NCI-H2081 (cell line): ENCODE data around the gene HDAC1.
"Not testable (repeated sequence)": the region's sequence is repeated elsewhere in the genome, so short reads cannot be mapped to it uniquely, and the experiment has no call there.

Source experiments
- DNase-seq, 2 experiments: peaks; one replicate each; lab custom pipeline; 2025; lab: John Stamatoyannopoulos, UW

The HDAC1 gene

GRCh38 chr1:32291708-32292538, at the start of gene HDAC1:
TSS of gene HDAC1 (plus strand) at chr1:32292083. CDS start at chr1:32292170, 87 bp downstream.
- peak; percentile 98 for DNase-seq

- DNase-seq, result no peak
Measured at GRCh38 chr1:32242341-32242851, 49.5 kb upstream of the HDAC1 start.

DNA sequence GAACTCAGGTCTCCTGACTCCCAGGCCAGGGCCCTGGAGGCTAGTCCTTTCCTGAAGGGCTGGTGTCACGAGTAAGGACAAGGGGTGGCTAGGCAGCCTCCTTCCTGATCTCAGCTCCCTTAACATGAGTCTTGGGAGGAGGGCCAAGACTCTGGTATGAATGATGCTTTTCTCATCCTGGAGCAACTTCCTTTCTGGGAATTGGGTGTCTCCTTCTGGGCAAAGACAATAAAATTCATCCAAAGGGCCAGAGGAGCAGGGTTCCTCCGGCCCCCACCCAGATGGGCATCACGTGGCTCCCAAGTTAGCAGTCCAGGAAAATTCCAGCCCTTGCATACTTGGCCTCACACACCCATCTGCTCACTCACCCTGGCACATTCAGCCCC, 45.0 kb upstream of the HDAC1 start, which contains the start of gene FAM167B:
Gene FAM167B (plus strand): TSS at position 335 of the 386 bp plus-strand sequence. CDS start 200 bp downstream, outside the sequence.
- no peak for DNase-seq

DNA sequence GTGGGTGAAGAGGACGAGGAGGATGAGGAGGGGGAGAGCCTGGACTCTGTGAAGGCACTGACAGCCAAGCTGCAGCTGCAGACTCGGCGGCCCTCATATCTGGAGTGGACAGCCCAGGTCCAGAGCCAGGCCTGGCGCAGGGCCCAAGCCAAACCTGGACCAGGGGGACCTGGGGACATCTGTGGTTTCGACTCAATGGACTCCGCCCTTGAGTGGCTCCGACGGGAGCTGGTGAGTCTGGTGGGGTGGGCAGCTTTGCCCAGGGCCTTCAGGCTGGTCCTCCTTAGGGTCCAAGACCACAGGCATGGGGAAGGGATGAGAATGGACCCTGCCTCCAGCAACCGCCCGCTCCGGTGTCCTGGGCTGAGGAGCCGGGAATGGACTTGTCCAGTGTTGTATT, 44.4 kb upstream of the HDAC1 start:
- no peak for DNase-seq

DNA sequence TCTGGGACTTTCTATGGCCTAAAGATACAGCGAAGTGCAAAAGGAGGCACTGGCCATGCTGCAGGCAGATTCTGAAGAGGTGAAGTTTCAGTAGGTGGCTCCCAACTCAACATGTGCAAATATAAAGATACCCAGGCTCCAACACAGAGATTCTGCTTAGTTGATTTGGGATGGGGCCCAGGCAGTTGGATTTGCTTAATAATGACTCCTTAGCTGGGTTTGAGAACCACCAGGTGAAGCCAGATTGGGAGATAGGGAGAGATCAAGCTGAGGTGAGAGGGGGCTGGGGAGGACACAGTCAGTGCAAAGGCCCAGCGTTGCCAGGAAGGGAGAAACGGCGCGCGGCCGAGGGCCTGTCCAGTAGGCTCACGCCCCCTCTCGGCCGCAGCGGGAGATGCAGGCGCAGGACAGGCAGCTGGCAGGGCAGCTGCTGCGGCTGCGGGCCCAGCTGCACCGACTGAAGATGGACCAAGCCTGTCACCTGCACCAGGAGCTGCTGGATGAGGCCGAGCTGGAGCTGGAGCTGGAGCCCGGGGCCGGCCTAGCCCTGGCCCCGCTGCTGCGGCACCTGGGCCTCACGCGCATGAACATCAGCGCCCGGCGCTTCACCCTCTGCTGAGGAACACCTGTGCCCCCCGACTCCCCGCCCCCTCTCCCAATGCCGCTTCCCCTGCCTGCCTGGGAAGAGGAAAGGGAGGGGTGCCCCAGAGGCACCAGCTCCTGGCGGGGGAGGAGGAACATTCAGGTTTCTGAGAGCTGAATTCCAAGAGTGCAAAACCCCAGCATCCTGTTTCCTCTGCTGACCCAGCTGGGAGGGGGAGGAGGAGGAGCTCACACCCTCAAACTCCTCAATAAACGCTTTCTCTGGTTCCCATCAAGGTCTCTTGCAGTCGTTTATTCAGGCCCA, 43.6 kb upstream of the HDAC1 start:
- DNase-seq, result peak; percentile 87 to 90

DNA sequence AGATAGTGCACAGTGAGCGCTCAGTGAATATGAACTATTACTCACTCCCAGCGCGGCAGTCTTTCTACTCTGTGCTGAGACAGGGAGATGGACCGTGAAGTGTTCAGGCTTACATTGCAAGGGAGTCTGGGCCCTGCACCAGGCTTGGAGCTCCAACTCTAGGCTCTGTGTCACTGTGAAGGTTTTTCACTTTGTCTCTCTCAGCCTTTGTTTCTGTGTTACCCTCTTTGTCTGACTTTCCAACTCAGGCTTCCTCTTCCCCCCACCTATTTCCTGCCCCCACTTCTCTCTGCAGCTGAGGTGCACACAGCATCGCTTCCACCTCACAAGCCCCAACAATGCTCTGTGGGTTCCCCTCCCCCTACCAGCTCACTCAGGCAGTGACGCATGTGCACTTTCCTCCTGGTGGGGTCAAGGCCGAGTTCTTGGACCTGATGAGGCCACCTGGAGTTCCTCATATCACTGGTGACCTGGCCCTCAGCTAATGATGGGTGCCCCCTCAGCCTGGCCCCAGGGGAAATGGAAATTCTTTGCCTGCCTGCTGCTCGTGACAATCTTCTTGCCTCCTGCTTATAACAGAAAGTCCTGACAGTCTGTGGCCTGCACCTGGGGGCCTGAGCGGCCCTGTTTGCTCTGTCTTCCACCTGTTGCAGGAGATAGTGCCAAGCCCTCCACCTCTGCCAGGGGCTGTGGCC, 41.9 kb upstream of the HDAC1 start:
- DNase-seq, result no peak

DNA sequence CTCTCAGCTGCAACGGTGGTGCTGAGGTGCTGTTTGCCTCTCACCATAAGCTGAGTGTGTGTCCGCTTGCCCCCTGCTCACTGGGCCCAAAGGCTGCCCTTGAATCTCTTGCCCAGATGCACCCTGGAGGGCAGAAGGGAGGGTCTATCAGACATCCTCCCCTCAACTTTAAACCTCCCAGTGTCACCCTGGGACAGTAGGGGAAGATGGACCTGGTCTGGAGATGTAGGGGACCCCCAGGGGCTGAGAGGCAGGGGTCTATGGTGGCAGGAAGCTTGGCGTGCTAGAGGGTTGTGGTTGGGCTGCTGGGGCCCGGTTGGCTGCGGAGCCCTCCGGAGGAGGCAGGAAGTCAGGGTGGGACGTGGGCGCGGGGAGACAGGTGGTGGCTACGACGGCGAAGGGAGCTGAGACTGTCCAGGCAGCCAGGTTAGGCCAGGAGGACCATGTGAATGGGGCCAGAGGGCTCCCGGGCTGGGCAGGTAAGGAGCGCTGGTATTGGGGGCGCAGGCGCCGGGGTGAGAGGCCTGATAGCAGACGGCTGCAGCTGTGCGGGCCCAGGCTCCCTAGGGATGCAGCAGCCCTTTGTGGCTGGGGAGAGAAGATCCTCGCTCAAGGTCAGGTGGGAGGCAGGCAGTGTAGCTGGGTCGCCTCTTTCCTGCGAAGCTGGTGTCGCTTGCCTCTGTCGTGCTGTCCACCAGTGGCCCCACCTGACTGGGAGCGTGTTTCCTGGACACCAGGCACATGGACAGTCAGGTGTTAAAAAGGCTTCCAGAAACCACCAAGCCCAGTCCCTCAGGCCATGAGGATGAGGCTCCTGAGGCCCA, 40.8 kb upstream of the HDAC1 start, which contains the start of gene LCK:
Gene LCK (plus strand): TSS at position 373 of the 824 bp plus-strand sequence. CDS start 23,065 bp downstream, outside the sequence.
- no peak for DNase-seq

DNA sequence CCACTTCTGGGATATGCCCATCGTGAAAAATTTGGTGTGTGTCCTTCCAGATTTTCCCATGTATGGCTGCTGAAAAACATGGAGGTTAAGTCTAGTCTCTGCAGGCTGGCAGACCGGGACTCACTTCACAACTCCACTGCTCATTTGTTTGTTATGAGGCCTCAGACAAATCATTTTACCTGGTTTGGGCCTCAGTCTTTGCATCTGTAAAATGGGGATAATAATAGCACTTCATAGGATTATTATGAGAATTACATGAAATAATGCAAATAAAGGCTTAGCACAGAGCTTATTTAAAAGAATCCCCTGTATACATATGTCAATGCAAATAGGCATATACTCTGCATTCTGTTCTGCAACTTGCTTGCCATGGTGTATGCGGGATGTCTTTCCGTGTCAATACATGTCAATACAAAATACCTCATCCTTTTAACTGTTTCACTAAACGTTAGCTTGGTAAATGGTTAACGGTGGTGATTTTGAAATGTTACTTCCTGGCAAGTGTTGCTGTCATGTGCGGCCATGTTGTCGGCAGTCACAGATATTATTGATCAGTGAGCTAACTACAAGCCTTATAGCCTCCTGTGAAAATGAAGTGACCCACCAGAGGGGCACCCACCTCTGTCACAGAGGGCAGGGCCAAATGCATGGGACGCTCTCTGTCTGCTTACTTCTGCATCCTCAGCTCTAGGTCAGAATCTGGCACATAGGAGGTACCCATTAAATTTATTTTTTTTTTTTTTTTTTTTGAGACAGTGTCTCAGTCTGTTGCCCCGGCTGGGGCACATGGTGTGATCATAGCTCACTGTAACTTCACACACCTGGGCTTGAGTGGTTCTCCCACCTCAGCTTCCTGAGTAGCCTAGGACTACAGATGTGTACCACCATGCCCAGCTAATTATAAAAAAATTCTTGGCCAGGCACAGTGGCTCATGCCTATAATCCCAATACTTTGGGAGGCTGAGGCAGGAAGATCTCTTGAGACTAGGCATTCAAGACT, 36.5 kb upstream of the HDAC1 start:
- no peak for DNase-seq

DNA sequence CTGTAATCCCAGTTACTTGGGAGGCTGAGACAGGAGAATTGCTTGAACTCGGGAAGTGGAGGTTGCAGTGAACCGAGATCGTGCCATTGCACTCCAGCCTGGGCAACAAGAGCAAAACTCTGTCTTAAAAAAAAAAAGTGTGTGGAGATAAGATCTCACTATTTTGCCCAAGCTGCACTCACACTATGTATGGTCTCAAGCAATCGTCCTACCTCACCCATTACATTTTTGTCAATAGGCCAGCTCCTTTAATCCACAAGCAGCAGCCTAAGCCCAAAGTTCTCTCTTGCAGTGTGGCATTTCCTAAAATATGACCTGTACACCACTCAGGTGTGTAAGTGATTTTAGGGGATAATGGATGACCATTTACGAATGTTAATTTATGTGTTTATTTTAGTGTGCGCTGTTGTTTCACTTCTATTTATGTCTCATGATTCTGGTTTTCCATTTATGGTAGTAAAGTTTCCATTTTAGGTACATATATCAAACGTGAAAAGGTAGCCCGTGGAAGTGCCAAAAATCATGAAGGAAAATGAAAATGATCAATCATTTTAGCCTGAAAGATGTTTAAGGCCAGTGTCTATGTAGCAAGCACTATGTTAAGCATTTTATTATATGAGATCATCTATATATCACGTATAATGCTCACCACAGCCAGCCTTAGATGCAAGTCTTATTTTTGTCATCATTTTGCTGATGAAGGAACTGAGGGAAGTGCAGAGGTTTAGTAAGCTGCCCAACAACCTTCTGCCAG, 35.2 kb upstream of the HDAC1 start:
- DNase-seq, result no peak

DNA sequence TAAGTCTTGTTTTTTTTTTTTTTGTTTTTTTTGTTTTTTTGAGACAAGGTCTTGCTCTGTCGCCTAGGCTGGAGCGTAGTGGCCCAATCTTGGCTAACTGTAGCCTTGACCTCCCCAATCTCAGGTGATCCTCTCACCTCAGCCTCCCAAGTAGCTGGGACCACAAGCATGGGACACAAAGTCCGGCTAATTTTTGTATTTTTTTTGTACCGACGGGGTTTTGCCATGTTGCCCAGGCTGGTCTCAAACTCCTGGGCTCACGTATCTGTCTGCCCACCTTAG, 34.7 kb upstream of the HDAC1 start:
- no peak for DNase-seq

DNA sequence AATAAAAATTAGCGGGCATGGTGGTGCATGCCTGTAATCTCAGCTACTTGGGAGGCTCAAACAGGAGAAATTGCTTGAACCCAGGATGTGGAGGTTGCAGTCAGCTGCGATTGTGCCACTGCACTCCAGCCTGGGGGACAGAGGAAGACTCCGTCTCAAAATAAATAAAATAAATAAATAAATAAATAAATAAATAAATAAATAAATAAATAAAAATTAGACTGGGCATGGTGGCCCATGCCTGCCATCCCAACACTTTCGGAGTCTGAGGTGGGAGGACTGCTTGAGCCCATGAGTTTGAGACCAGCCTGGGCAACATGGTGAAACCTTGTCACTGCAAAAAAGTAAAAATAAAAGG, 28.7 kb upstream of the HDAC1 start:
- not testable (repeated sequence) for DNase-seq

- DNase-seq, result no peak
Measured at GRCh38 chr1:32263744-32264143, 28.1 kb upstream of the HDAC1 start.

DNA sequence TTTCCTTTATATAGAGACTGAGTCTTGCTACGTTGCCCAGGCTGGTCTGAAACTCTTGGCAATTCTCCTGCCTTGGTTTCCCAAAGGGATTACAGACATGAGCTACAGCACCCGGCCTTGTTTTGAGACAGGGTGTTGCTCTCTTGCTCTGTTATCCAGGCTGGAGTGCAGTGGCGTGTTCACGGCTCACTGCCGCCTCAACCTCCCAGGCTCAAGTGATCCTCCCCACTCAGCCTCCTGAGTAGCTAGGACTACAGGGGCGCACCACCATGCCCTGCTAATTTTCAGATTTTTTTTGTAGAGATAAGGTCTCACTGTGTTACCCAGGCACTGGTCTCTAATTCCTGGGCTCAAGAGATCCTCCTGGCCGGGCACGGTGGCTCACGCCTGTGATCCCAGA, 26.0 kb upstream of the HDAC1 start:
- DNase-seq, result no peak

DNA sequence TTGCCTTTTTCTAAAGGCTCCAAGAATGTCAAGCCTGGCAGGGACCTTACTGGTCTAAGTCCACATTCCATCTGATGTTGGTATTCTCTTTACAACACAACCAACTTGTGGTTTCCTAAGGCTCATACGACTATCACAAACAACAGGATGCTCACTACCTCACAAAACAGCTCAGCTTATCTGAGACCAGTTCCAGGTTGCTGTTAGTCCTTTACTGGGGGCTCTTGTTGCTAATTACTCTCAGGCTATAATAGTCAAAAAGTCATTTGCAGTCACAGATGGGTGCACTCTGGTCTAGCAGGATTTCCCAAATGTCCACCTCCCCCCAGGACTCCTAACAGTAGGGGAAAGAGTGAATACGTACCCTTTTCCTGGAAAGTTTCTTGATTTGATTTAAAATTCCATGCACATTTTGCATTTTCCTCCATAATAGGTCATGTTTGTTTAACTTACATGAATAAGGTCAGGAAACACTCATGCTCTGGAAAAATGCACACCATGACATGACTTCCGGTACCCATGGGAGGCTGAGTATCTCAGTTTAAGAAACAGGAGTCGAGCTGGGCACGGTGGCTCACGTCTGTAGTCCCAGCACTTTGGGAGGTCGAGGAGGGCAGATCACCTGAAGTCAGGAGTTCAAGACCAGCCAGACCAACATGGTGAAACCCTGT, 24.8 kb upstream of the HDAC1 start:
- DNase-seq, result no peak

DNA sequence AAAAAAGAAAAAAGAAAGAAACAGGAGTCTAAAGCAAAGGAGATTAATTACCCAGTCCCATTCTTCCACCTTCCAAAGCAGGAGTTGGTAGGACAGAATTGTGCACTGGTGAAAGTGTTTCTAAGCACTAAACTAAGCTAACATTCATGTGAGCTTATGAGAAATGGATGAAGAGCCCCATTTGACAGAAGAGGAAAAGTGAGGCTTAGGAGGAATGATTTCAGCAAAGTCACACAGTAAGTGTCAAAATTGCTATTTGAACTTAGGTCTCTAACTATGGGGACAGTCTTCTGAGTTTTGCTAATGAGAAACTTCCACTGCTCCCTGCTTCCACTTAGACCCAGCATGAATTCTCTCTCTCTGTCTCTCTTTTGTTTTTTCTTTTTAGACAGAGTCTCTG, 22.1 kb upstream of the HDAC1 start:
- no peak for DNase-seq

GRCh38 chr1:32272557-32273390, 19.1 kb upstream of the HDAC1 start:
- no peak for DNase-seq

DNA sequence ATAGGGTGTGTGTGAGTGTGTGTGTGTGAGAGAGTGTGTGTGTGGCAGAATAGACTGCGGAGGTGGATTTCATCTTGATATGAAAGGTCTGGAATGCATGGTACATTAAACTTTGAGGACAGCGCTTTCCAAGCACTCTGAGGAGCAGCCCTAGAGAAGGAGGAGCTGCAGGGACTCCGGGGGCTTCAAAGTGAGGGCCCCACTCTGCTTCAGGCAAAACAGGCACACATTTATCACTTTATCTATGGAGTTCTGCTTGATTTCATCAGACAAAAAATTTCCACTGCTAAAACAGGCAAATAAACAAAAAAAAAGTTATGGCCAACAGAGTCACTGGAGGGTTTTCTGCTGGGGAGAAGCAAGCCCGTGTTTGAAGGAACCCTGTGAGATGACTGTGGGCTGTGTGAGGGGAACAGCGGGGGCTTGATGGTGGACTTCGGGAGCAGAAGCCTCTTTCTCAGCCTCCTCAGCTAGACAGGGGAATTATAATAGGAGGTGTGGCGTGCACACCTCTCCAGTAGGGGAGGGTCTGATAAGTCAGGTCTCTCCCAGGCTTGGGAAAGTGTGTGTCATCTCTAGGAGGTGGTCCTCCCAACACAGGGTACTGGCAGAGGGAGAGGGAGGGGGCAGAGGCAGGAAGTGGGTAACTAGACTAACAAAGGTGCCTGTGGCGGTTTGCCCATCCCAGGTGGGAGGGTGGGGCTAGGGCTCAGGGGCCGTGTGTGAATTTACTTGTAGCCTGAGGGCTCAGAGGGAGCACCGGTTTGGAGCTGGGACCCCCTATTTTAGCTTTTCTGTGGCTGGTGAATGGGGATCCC, 18.3 kb upstream of the HDAC1 start:
- peak; percentile 77 to 80 for DNase-seq
